ENCODE data around the gene PRSS16. TPM values are rescaled to one million over a fixed set of nuclear protein-coding genes. Genes with fewer than 3 reads are reported as not detected.

Gene PRSS16
- total and polyA plus RNA-seq, 2 experiments from 2014 or later: 8.7 to 11.8 TPM

DNA sequence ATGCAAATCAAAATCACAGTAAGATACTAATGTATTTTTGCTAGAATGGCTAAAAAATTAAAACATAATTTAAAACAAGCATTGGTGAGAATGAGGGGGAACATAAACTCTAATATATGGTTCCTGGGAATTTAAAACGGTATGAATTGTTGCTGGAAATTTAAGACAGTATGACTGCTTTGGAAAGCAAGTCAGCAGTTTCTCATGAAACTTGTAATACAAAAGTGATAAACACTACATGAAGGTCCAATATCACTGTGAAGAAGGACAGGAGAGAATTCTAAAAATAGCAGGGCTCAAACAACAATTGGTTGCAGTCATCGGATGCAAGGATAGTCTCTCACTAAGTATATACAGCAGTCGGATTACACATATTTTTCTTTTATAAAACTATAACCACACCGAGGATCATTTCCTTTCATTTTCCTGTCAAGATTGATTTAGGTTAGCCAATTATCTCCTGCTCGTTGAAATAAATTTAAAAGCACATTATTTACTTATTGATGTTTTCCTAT is 18.5 kb upstream of the PRSS16 start (continued):
- no peak for TF ChIP-seq ZNF114 (CRISPR knock-in tag; IDR thresholded peaks at IDR 0.05)
- TF ChIP-seq, protein P1, sequence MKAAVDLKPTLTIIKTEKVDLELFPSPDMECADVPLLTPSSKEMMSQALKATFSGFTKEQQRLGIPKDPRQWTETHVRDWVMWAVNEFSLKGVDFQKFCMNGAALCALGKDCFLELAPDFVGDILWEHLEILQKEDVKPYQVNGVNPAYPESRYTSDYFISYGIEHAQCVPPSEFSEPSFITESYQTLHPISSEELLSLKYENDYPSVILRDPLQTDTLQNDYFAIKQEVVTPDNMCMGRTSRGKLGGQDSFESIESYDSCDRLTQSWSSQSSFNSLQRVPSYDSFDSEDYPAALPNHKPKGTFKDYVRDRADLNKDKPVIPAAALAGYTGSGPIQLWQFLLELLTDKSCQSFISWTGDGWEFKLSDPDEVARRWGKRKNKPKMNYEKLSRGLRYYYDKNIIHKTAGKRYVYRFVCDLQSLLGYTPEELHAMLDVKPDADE (IDR thresholded peaks at IDR 0.05): no peak
- TF ChIP-seq STAT1 (IDR thresholded peaks at IDR 0.05; ENCODE audit: unreplicated experiment): no peak
- no peak for TF ChIP-seq NANOG (IDR thresholded peaks at IDR 0.05; ENCODE audit: borderline replicate concordance)
- TF ChIP-seq, protein P2, sequence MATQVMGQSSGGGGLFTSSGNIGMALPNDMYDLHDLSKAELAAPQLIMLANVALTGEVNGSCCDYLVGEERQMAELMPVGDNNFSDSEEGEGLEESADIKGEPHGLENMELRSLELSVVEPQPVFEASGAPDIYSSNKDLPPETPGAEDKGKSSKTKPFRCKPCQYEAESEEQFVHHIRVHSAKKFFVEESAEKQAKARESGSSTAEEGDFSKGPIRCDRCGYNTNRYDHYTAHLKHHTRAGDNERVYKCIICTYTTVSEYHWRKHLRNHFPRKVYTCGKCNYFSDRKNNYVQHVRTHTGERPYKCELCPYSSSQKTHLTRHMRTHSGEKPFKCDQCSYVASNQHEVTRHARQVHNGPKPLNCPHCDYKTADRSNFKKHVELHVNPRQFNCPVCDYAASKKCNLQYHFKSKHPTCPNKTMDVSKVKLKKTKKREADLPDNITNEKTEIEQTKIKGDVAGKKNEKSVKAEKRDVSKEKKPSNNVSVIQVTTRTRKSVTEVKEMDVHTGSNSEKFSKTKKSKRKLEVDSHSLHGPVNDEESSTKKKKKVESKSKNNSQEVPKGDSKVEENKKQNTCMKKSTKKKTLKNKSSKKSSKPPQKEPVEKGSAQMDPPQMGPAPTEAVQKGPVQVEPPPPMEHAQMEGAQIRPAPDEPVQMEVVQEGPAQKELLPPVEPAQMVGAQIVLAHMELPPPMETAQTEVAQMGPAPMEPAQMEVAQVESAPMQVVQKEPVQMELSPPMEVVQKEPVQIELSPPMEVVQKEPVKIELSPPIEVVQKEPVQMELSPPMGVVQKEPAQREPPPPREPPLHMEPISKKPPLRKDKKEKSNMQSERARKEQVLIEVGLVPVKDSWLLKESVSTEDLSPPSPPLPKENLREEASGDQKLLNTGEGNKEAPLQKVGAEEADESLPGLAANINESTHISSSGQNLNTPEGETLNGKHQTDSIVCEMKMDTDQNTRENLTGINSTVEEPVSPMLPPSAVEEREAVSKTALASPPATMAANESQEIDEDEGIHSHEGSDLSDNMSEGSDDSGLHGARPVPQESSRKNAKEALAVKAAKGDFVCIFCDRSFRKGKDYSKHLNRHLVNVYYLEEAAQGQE (IDR thresholded peaks at IDR 0.05; ENCODE audit: unreplicated experiment): no peak
- no peak for TF ChIP-seq EZH2phosphoT487 (IDR thresholded peaks at IDR 0.05; ENCODE audit: unreplicated experiment)

DNA sequence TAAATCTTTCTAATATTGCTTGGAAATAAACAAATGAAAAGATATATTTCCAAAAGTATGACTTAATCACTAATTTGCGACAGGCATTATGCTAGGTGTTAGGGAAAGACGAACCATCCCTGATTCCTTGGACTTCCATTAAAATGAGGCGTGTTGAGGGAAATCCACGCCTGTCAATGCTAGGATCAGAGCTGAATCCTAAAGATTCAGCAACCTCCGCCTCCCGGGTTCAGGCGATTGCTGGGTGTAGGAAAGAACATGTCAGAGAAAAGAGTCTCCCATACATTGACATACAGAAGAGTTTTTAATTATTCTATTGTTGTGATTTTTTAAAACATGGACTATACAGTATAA is 16.8 kb upstream of the PRSS16 start:
- peaks cover 9% of the 10 kb centered on the region; the same call in 1 of the 2 replicates for H3K4me1 ChIP-seq (ENCODE audit: insufficient read depth)
- H3K4me3 Mint-ChIP-seq: peak overlapping the region; percentile 89
- H3K27me3 Mint-ChIP-seq (ENCODE audit: insufficient read depth, low read depth, poor library complexity): peaks cover 25% of the 10 kb centered on the region

DNA sequence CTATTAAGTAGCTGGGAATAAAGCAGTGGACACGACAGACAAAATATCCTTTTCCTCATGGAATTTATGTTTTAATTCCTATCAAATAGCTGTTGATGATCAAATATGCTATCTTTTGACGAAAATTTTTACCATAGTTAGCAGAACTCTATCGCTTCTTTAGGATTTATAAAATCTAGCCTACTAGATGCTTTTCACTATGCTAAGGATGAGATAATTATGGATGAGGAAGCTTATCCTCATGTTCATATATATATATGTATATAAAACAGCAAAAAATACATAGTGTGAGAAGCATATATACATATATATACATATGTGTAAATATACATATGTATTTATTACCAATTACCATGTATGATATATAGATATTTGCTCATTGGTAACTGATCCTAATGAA is 12.9 kb upstream of the PRSS16 start:
- H3F3A ChIP-seq (replicated peaks; ENCODE audit: low read depth): 0 out of 2 replicates have a peak, but pooled peaks cover 6% of the 10 kb centered on the region
- H3K27ac ChIP-seq (ENCODE audit: low read depth): no peak overlapping the region
- H3K4me3 ChIP-seq: peak overlapping the region; percentile 68

More for the DNA sequence above, 16.8 kb upstream of the PRSS16 start:
- Histone ChIP-seq H3F3A (replicated peaks; ENCODE audit: low read depth) (no peaks in the 10 kb centered on the region), H4K20me1 (replicated peaks; ENCODE audit: insufficient read depth) (no peaks in the 10 kb centered on the region), H3K9me2 (ENCODE audit: insufficient read depth) (no peaks in the 10 kb centered on the region), H3K4me3 (peak overlapping the region; percentile 53), H3K4me2 (peak overlapping the region; percentile 73), H3K27ac (ENCODE audit: low read depth) (no peak overlapping the region), H2AFZ (no peak overlapping the region), H3K27me3 (ENCODE audit: insufficient read depth) (no peaks in the 10 kb centered on the region; the same call in 1 of the 2 replicates), H3K79me2 (replicated peaks; ENCODE audit: insufficient read depth) (no peaks in the 10 kb centered on the region), H3K36me3 (ENCODE audit: insufficient read depth) (no peaks in the 10 kb centered on the region)
- H3K27ac Mint-ChIP-seq: no peak overlapping the region
- TF ChIP-seq ZNF331 (CRISPR knock-in tag; IDR thresholded peaks at IDR 0.05; ENCODE audit: low read depth): no peak
- TF ChIP-seq STAT1 (IDR thresholded peaks at IDR 0.05; ENCODE audit: unreplicated experiment): no peak
- TF ChIP-seq EZH2 (IDR thresholded peaks at IDR 0.05; ENCODE audit: low read depth, unreplicated experiment): no peak
- H3K4me1 Mint-ChIP-seq: peaks cover 18% of the 10 kb centered on the region
- H3K9me3 Mint-ChIP-seq: peaks cover 7% of the 10 kb centered on the region; the same call in 2 of the 3 replicates
- H3K36me3 Mint-ChIP-seq (ENCODE audit: low read depth): no peaks in the 10 kb centered on the region
- DNase-seq (ENCODE audit: low spot score) (no peak), ATAC-seq (peak; percentile 24)

More for the DNA sequence above, 12.9 kb upstream of the PRSS16 start:
- TF ChIP-seq STAT1 (IDR thresholded peaks at IDR 0.05; ENCODE audit: unreplicated experiment): no peak
- DNase-seq (ENCODE audit: low spot score) (no peak), ATAC-seq (no peak)
- no peak overlapping the region for H2AFZ ChIP-seq
- Mint-ChIP-seq H3K4me1 (peaks cover 18% of the 10 kb centered on the region), H3K27me3 (ENCODE audit: insufficient read depth, low read depth, poor library complexity) (peaks cover 46% of the 10 kb centered on the region), H3K36me3 (ENCODE audit: low read depth) (no peaks in the 10 kb centered on the region), H3K9me3 (peaks cover 13% of the 10 kb centered on the region; the same call in 2 of the 3 replicates), H3K27ac (no peak overlapping the region), H3K4me3 (peak overlapping the region; percentile 87)
- H4K20me1 ChIP-seq (replicated peaks; ENCODE audit: insufficient read depth): no peaks in the 10 kb centered on the region
- H3K36me3 ChIP-seq (ENCODE audit: insufficient read depth): no peaks in the 10 kb centered on the region
- H3K9me2 ChIP-seq (ENCODE audit: insufficient read depth): no peaks in the 10 kb centered on the region
- peaks cover 9% of the 10 kb centered on the region; the same call in 1 of the 2 replicates for H3K4me1 ChIP-seq (ENCODE audit: insufficient read depth)
- peaks cover 20% of the 10 kb centered on the region for H3K27me3 ChIP-seq (ENCODE audit: insufficient read depth)
- H3K79me2 ChIP-seq (replicated peaks; ENCODE audit: insufficient read depth): no peaks in the 10 kb centered on the region
- H3K4me2 ChIP-seq: peak overlapping the region; percentile 83
